ENCODE results near the gene KLC3.

GRCh38 chr19:45314708-45315245 lies 25.8 kb upstream of the KLC3 start:
- no peak for TF ChIP-seq POLR2A (IDR thresholded peaks at IDR 0.05)
- TF ChIP-seq CTCF (IDR thresholded peaks at IDR 0.05): no peak
